Esophagus squamous epithelium (tissue), 4 donors: ENCODE measurements around the gene SLCO2B1.

Experiments used
- CTCF ChIP-seq, 6 experiments: fragments of 450-650 bp in 4 of 6; fragments of 200-600 bp in 2 of 6; sonication (generic) in 2 of 6; IDR thresholded peaks; one replicate each; pipeline ENCODE4 v1.5.1; 2016 to 2019; ENCODE audit warnings: antibody characterized with exemption in 6 of 6, mild to moderate bottlenecking in 4 of 6, moderate library complexity in 4 of 6
- POLR2A ChIP-seq, 4 donors: fragments of 450-650 bp; IDR thresholded peaks; one replicate each; pipeline ENCODE4 v1.6.1; 2017; ENCODE audit warnings: antibody characterized with exemption in 4 of 4, mild to moderate bottlenecking in 4 of 4, moderate library complexity in 3 of 4

DNA sequence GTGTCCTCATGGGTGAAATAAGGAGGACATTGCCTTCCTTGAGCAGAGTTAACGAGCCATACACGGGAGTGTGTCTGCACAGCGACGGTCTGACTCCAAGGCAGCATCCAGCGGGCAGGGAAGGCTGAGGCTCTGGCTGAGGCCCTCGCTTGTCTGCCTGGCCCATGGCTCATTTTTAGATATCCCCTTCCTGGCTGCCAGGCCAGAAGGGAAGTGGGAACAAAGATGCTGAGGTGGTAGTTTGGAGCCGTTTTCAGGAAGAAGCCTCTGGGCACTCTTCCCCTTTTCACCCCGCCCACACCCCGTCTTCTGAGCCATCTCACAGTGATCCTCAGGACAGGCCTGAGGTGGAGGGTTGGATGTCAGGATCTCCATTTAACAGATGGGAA, 3.0 kb upstream of the SLCO2B1 start:
- TF ChIP-seq POLR2A (IDR thresholded peaks at IDR 0.05) (no peak), CTCF (IDR thresholded peaks at IDR 0.05) (no peak)
